AG10803 (cell line): ENCODE measurements around the gene DTWD2.
"Not testable (repeated sequence)": the region's sequence is repeated elsewhere in the genome, so short reads cannot be mapped to it uniquely, and the experiment has no call there.

ENCODE experiments used
- DNase-seq: peaks from one replicate; pipeline ENCODE4 v3.0.0; 2010; ENCODE audit warnings: low read depth
- H3K4me3 ChIP-seq: 2 replicates; pipeline ENCODE4 v1.5.1; 2011; ENCODE audit warnings: mild to moderate bottlenecking, low read length, control low read depth
- TF ChIP-seq, protein P1 (sequence below): conservative IDR thresholded peaks from 2 replicates; pipeline ENCODE4 v1.5.1; 2011; ENCODE audit warnings: mild to moderate bottlenecking, low read length, control low read depth, inconsistent platforms

The DTWD2 gene

DNA sequence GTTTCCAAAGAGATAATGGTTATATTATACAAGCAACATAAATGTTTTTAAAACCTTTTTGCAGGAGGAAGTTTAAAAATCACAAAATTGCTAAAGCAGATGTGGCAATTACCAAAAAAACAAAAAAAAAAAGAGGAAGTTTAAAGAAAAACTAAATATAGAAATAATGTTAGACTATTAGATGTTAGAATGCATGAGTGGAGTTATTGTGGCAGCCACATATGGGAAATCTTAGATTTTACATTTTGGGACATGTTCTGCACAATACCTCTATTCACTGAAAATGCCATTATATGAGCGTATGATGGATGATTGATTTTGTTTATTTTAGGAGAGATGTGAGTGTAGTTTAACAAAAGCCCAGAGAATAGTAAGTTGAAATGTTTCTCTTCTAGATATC lies 31.2 kb upstream of the DTWD2 start:
- H3K4me3 ChIP-seq, result no peak overlapping the region
- no peak for DNase-seq
- TF ChIP-seq, protein P1, sequence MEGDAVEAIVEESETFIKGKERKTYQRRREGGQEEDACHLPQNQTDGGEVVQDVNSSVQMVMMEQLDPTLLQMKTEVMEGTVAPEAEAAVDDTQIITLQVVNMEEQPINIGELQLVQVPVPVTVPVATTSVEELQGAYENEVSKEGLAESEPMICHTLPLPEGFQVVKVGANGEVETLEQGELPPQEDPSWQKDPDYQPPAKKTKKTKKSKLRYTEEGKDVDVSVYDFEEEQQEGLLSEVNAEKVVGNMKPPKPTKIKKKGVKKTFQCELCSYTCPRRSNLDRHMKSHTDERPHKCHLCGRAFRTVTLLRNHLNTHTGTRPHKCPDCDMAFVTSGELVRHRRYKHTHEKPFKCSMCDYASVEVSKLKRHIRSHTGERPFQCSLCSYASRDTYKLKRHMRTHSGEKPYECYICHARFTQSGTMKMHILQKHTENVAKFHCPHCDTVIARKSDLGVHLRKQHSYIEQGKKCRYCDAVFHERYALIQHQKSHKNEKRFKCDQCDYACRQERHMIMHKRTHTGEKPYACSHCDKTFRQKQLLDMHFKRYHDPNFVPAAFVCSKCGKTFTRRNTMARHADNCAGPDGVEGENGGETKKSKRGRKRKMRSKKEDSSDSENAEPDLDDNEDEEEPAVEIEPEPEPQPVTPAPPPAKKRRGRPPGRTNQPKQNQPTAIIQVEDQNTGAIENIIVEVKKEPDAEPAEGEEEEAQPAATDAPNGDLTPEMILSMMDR, result no peak

DNA sequence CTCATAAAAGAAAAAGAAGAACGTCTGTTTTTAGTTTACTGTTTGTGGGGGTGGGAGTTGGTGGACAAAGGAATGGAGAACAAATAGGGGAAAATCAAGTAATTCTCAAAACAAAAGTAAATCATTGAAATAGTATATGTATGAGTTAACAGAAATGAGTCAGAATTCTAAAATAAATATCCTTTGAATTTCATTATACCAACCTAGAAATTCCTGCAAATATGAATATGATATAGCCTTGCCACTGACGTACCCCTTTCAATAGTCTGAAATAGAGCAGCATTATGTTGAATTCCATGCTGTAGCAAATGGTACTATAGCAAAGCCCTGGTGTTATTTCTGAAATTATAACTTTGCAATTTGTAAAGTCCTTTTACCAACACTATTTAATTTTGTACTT lies 29.6 kb upstream of the DTWD2 start:
- TF ChIP-seq, protein P1, result no peak
- no peak overlapping the region for H3K4me3 ChIP-seq
- no peak for DNase-seq

DNA sequence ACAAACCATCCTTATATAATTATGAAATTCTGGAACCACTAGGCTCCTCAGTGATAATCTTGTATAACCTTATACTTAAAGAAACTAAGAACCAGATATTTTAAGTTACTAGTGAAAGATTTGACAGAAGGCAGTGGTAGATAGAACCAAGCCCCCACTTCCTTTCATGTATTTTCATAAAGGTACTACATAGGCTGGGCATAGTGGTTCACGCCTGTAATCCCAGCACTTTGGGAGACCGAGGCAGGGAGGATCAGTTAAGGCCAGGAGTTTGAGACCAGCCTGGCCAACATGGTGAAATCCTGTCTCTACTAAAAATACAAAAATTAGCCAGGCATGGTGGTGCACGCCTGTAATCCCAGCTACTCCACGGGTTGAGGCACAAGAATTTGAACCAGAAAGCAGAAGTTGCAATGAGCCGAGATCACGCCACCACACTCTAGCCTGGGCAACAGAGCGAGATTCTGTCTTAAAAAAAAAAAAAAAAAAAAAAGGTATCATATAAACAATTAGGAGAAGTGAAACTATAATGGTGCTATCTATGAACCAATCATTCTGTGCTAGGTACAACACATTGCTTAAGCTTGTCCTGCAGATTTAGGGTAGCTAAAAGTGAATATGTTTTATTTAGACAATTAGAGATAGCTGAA lies 27.9 kb upstream of the DTWD2 start:
- no peak for DNase-seq
- H3K4me3 ChIP-seq, result no peak overlapping the region
- TF ChIP-seq, protein P1, result no peak

DNA sequence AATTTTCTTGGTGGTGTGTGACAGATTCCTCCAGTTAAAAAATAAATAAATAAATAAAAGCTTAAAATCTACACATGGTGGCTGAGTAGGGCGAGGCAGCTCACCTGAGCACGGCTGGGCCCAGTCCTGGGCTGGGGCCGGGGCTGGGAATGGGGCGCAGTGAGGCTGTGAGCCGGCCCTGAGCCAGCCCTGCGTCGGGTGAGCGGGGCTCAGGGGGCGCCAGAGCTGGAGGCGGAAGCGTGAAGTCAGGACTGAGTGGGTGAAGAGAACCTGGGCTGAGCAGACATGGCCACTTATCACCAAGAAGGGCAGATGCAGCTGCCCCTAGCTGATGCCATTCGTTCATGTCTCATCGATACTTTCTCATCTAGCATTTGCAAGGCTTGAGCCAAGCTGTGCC lies 22.8 kb upstream of the DTWD2 start:
- DNase-seq, result no peak
- TF ChIP-seq, protein P1, result no peak
- no peak overlapping the region for H3K4me3 ChIP-seq

DNA sequence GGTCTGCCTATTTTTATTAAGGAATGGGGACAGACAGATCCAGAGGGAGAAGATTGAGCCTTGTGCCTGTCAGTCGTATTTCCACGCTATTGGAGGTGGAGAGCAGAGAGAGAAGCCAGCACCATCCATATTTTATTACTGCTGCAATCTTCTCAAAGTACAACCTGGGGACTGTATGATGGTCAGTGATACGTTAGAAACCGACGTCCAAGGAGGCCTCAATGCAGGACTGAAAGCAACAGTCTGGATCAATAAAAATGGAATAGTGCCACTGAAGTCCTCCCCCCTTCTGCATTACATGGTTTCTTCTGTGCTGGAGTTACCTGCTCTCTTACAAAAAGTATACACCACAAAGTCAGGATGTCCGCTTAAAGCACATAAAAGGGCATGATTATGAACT lies 21.9 kb upstream of the DTWD2 start:
- no peak for DNase-seq
- H3K4me3 ChIP-seq, result no peak overlapping the region
- TF ChIP-seq, protein P1, result no peak

DNA sequence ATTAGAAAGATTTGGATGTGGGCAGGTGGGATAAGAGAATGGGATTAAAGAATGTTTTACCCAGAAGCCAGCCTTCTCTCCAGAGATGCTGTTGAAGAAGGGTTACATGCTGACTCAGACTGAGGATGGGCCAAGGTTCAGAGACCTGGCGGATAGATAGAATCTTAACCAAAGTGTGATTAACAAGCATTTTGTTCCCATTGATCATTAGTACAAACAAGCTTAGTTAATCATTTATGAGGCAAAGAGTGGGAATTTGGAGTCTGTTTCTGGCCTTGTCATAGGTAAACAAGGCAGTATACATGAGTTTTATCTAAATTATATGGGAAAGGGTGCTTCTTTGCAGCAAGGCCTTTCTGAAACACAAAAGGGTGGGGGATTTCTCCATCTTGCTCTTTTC lies 20.8 kb upstream of the DTWD2 start:
- no peak overlapping the region for H3K4me3 ChIP-seq
- TF ChIP-seq, protein P1, result no peak
- DNase-seq, result no peak

DNA sequence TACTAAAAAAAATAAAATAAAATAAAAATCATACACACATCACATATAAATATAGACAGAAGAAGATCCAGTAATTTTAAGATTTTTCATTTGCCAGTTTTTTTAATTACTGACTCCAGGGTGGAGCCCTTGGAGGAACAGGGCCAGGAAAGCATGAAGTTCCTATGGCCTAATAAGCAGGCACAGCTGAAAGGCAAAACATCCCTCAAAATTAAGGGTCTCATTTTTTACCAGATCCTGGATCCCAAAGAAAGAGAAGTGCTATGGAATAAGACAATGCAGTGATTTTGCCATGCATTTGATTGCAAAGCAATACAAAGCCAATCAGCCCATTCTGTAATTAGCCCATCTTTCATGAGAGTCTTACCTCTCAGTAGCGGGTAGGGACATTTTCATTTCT lies 11.3 kb upstream of the DTWD2 start:
- TF ChIP-seq, protein P1, result no peak
- no peak for DNase-seq
- H3K4me3 ChIP-seq, result no peak overlapping the region

DNA sequence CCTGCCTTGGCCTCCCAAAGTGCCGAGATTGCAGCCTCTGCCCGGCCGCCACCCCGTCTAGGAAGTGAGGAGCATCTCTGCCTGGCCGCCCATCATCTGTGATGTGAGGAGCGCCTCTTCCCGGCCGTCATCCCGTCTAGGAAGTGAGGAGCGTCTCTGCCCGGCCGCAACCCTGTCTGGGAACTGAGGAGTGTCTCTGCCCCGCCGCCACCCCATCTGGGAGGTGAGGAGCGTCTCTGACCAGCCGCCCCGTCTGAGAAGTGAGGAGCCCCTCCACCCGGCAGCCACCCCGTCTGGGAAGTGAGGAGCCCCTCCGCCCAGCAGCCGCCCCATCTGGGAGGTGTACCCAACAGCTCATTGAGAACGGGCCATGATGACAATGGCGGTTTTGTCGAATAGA lies 10.5 kb upstream of the DTWD2 start:
- not testable (repeated sequence) for DNase-seq

More for the DNA sequence above, 10.5 kb upstream of the DTWD2 start:
- not testable (repeated sequence) for H3K4me3 ChIP-seq
